AG09309 (cell line): ENCODE measurements around the gene NXPH1.

ENCODE experiments used
- DNase-seq: peaks from one replicate; pipeline ENCODE4 v3.0.0-alpha.2; 2010; ENCODE audit warnings: low read depth
- H3K4me3 ChIP-seq: 2 replicates; pipeline ENCODE4 v1.5.1; 2011; ENCODE audit warnings: mild to moderate bottlenecking, low read depth, low read length, moderate library complexity; ENCODE audit not compliant: control insufficient read depth
- CTCF ChIP-seq: IDR thresholded peaks from 2 replicates; pipeline ENCODE4 v1.5.1; 2011; ENCODE audit warnings: mild to moderate bottlenecking, low read depth, low read length, inconsistent platforms; ENCODE audit not compliant: insufficient read depth, control insufficient read depth; ENCODE audit errors: missing control alignments

NXPH1 gene

GRCh38 chr7:8491106-8491505 lies 57.7 kb downstream of the NXPH1 start:
- H3K4me3 ChIP-seq = no peak overlapping the region
- no peak for DNase-seq
- TF ChIP-seq CTCF = no peak

- TF ChIP-seq CTCF = no peak
- H3K4me3 ChIP-seq = no peak overlapping the region
- DNase-seq = no peak
Observed at GRCh38 chr7:8491544-8492489, 58.4 kb downstream of the NXPH1 start.

- DNase-seq = no peak
- H3K4me3 ChIP-seq = no peak overlapping the region
- no peak for TF ChIP-seq CTCF
Observed at GRCh38 chr7:8499128-8499527, 65.7 kb downstream of the NXPH1 start.

GRCh38 chr7:8500286-8500685 lies 66.9 kb downstream of the NXPH1 start:
- H3K4me3 ChIP-seq = no peak overlapping the region
- no peak for DNase-seq
- TF ChIP-seq CTCF = no peak

- no peak overlapping the region for H3K4me3 ChIP-seq
- no peak for TF ChIP-seq CTCF
- DNase-seq = no peak
Observed at GRCh38 chr7:8507566-8507965, 74.2 kb downstream of the NXPH1 start.

GRCh38 chr7:8509621-8510020 lies 76.2 kb downstream of the NXPH1 start:
- DNase-seq = no peak
- no peak overlapping the region for H3K4me3 ChIP-seq
- TF ChIP-seq CTCF = no peak
